Stromal cell of bone marrow (primary cell): ENCODE measurements around the gene ZC3H8.
A peak's percentile ranks its signal among the peaks of the same experiment; 100 is the strongest.
"Not testable (repeated sequence)": the region's sequence is repeated elsewhere in the genome, so short reads cannot be mapped to it uniquely, and the experiment has no call there.

ENCODE experiments used
- DNase-seq: peaks from one replicate; pipeline ENCODE4 v3.0.0-alpha.2; 2012; ENCODE audit warnings: low read depth

ZC3H8 gene

DNA sequence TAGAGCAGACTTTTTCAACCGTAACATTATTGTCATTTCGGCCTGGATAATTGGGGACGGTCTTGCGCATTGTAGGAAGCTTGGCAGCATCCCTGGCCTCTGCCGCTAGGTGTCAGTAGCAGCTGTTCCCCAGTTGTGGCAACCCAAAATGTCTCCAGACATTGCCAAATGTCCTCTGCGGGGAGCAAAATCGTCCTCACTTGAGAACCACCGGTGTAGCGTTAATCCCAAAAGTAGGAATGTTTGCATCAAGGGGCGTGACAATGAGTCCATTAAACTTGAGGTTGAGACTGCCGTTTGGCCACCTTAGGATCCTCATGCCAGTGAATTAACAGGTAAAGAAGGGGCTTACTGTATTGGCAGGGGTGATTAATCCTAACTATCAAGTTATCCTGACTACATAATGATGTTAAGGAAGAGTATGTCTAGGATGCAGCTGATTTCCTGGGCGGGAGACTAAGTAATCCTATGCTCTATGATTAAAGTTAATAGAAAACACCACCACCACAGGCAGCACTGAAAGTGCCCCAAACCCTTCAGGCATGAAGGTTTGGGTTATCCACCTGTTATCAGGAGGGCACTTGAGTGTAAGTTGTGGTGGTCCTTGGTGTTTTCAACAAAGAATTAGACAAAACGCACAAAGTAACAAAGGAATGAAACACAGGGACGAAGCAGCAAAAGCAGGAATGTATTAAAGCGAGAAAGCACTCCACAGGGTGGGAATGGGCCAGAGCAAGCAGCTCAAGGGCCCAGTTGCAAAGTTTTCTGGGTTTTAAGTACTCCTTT, 4.9 kb upstream of the ZC3H8 start:
- peak; percentile 64 for DNase-seq

DNA sequence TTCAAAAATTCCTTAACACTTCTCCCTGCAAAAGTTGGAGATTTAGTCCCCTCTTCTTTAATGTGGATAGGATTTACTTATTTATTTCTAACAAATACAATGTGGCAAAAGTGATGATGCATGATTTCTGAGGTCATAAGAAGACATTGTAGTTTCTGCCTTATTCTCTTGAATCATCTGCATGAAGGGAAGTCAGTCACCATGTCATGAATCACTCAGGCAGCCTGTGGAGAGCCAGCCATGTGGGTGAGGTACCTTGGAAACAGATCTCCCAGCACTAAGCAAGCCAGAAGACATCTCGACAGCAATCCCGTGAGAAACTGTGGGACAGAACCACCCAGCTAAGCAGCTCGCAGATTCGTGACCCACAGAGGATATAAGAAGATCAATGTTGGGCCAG, 2.7 kb upstream of the ZC3H8 start:
- peak; percentile 47 for DNase-seq

- no peak for DNase-seq
These were observed 1.8 kb upstream of the ZC3H8 start for GRCh38 chr2:112256654-112257053.

DNA sequence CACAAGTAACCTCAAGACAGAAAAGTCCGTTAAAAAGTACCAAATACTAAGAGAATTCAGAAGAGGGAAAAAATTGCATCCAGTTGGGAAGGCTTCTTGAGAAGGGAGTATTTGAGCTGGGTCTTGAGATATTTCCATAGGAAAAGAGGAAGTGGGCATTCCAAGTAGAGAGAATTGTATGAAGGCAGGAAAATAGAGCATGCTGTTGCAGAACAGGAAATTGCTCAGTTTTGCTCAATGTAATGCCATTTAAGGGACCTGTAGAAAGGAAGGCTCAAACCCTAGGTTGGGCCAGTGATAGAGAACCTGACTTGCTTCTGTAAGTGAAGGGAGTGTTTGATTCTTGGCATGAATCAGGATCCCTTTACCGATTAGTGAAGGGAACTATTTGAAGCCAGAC, 1.0 kb upstream of the ZC3H8 start:
- no peak for DNase-seq

- DNase-seq, result no peak
These were observed 1.5 kb downstream of the ZC3H8 start for GRCh38 chr2:112253261-112253815.

- DNase-seq, result no peak
These were observed 3.6 kb downstream of the ZC3H8 start for GRCh38 chr2:112251271-112251670.

DNA sequence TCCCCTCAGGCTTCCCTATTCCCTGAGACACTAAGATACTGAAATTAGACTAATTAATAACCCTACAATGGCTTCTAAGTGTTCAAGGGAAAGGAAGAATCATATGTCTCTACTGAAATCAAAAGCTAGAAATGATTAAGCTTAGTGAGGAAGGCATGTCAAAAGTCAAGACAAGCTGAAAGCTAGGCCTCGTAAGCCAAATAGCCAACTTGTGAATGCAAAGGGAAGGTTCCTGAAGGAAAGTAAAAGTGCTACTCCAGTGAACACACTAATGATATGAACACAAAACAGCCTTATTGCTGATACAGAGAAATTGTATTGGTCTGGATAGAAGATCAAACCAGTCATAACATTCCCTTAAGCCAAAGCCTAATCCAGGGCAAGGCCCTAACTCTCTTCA, 10.0 kb downstream of the ZC3H8 start:
- no peak for DNase-seq

DNA sequence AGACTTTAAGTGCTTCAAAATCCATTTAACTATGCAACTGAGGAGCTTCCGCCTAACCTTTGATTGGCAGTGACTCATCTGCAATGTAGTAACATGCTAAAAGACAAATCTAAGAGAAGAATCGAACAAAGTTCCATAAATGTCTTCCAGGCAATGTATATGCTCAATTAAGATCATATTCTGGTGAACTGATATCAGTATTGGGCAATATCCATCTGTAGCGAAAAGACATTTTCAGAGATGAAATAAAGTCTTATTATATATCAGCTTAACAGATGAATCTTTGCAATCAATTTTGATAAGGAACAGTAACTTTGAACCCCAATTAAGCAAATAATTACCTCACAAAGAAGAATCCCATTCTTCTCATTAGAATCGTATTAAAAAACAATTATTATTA, 11.6 kb downstream of the ZC3H8 start:
- no peak for DNase-seq

GRCh38 chr2:112242384-112242783, 12.5 kb downstream of the ZC3H8 start:
- no peak for DNase-seq

DNA sequence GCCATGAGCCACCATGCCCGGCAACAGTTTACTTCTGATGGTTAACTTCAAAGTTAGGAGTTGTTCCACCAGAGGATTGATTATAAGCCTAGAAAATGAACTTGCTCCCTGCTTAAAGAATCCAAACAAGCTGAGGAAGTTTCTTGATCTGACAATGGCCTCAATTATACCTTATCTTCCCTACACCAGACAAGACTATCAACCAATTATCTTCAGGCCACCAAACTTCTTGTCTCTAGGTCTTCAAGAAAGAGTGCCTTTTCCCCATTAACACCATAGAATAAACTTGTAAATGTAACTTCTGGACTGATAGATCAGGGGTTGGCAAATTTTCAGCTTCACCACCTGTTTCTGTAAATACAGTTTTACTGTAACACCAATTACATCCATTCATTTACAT, 15.0 kb downstream of the ZC3H8 start:
- no peak for DNase-seq

- no peak for DNase-seq
These were observed 24.5 kb downstream of the ZC3H8 start for GRCh38 chr2:112230371-112230770.

DNA sequence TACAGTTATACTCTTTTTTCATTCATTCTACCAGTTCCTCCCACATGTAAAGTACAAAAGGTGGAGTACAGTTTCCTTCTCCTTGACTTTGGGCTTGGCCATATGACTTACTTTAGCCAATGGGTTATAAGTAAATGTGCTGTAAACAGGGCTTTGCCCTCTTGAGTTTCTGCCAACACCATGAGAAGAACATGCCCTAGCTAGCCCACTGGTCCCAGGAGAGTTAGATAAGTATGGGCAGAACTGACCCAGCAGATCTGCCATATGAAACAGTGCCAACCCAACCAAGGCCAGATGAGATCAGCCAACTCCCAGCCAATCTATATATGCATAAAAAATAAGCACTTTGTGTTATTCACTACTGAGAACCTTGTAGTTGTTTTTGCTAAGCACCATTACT, 25.5 kb downstream of the ZC3H8 start:
- DNase-seq, result peak; percentile 59

DNA sequence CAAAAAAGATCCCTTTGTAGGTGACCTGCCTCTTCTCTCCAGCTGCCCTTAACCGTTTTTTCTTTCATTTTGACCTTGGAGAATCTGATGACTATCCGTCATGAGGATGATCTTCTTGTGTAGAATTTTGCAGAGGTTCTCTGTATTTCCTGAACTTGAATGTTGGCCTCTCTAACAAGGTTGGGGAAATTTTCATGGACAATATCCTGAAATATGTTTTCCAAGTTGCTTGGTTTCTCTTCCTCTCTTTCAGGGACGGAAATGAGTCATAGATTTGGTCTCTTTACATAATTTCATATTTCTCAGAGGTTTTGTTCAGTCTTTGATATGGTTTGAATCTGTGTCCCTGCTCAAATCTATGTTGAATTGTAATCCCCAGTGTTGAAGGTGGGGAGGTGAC, 34.0 kb downstream of the ZC3H8 start:
- no peak for DNase-seq

GRCh38 chr2:112220186-112220585, 34.7 kb downstream of the ZC3H8 start:
- no peak for DNase-seq

- no peak for DNase-seq
These were observed 37.0 kb downstream of the ZC3H8 start for GRCh38 chr2:112217854-112218253.

DNA sequence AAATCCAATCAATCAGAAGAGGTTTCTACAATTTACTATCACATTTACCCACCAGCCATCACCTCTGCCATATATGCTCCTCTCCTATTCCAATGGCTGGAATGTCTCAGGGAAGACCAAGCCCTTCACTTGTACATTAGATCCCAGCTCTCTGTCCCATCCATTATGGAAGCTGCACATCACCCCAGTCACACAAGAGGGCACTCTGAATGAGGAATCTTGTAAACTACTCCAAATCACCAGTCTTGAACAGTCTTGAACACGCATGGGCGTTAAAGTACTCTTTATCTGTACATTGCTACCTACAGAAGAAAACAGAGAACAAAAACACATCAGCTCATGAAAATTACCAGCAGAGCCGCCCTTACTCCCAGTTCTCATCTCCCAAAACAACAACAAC, 38.7 kb downstream of the ZC3H8 start:
- peak; percentile 16 for DNase-seq

DNA sequence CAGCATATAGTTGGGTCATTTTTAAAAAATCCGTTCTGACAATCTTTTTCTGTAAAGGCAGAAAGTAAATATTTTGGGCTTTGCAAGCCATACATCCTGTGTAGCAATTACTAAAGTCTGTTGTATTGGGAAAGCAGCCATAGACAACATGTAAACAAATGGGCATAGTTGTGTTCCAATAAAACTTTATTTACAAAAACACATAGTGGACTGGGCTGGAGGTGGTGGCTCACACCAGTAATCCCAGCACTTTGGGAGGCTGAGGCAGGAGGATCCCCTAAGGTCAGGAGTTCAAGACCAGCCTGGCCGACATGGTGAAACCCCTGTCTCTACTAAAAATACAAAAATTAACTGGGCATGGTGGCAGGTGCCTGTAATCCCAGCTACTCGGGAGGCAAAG, 46.9 kb downstream of the ZC3H8 start:
- not testable (repeated sequence) for DNase-seq

DNA sequence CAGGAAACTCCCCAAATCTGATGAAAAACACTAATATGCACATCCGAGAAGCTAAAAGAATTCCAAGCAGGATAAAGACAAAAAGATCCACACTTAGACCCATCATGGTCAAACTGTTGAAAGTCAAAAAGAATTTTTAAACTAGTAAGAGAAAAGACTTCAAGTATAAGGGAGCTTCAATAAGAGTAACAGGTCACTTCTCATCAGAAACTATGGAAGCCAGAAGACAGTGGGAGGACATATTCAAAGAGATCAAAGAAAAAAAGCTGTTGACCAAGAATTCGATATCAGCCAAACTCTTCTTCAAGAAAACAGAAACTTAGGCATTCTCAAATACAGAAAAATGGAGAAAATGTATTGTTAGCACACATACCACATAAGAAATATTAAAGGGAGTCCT, 50.4 kb downstream of the ZC3H8 start:
- peak; percentile 6 for DNase-seq

- no peak for DNase-seq
These were observed 53.0 kb downstream of the ZC3H8 start for GRCh38 chr2:112201696-112202430.

GRCh38 chr2:112199188-112199587, 55.7 kb downstream of the ZC3H8 start:
- no peak for DNase-seq

GRCh38 chr2:112198780-112199179, 56.1 kb downstream of the ZC3H8 start:
- DNase-seq, result no peak

DNA sequence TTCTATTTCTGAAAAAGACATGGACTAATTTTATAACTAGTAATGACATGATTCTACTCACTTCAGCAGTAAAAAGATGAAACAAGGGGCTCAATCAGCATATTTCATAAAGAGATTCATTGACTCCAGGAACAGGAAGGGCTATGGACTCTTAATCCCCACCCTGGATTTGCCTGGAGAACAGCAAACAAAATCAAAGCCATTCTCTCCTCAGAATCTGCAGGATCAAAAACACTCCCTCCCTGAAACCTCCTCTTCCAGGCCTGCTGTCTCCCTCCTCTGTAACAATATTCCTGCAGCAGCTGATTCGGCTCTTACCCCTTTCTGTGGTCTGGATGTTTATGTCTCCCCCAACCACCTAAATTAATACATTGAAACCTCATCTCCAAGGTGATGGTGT, 57.0 kb downstream of the ZC3H8 start:
- DNase-seq, result no peak

GRCh38 chr2:112195950-112196349, 58.9 kb downstream of the ZC3H8 start:
- DNase-seq, result no peak
